HG02610 (cell line): ENCODE data around the gene LYZ.
"Not testable (repeated sequence)": the region's sequence is repeated elsewhere in the genome, so short reads cannot be mapped to it uniquely, and the experiment has no call there.

Experiments used
- ATAC-seq: cut with Tn5 transposase; IDR thresholded peaks from one replicate; pipeline ENCODE4 v1.9.1; 2021; ENCODE audit warnings: mild to moderate bottlenecking, moderate library complexity; ENCODE audit not compliant: unreplicated experiment

LYZ gene

DNA sequence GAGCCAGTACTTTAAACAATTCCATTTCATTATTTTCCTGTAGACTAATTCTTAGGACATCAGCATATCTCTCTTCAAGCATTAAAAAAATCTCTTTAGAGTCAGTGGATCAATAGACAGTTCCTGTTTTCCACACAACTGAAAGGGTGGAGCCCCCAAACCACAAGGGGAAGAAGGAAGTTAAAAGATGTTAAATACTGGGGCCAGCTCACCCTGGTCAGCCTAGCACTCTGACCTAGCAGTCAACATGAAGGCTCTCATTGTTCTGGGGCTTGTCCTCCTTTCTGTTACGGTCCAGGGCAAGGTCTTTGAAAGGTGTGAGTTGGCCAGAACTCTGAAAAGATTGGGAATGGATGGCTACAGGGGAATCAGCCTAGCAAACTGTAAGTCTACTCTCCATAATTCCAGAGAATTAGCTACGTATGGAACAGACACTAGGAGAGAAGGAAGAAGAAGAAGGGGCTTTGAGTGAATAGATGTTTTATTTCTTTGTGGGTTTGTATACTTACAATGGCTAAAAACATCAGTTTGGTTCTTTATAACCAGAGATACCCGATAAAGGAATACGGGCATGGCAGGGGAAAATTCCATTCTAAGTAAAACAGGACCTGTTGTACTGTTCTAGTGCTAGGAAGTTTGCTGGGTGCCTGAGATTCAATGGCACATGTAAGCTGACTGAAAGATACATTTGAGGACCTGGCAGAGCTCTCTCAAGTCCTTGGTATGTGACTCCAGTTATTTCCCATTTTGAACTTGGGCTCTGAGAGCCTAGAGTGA lies at the start of gene LYZ:
Gene LYZ, plus strand, starts transcription at position 220 of the 777 bp plus-strand sequence. Its CDS starts 28 bp downstream, at position 248.
- ATAC-seq, result no peak

DNA sequence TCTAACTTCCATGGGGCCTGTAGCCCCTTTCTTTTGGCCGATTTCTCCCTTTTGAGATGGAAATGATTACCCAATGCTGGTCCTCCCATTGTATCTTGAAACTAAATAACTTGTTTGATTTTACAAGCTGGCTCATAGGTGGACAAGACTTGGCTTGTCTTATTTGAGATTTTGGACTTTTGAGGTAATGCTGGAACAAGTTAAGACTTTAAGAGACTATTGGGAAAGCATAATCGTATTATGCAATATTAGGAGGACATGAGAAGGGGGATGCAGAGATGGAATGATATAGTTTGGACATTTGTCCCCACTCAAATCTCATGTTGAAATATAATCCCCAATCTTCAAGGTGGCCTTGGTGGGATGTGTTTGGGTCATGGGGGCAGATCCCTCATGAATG lies 49.2 kb upstream of the LYZ start:
- ATAC-seq, result no peak

DNA sequence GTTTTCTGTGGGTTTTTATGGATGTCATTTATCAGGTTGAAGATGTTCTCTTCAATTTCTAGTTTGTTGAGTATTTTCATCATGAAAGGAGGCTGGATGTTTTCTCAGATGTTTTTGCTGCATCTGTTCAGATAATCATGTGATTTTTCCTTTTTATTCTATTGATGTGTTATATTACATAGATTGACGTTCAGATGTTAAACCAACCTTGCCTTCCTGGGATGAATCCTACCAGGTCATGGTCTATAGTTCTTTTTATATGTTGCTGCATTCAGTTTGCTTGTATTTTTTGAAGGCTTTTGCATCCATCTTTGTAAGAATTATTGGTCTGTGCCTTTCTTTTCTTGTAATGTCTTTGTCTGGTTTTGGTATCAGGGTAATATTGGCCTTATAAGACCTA lies 43.9 kb upstream of the LYZ start:
- no peak for ATAC-seq

DNA sequence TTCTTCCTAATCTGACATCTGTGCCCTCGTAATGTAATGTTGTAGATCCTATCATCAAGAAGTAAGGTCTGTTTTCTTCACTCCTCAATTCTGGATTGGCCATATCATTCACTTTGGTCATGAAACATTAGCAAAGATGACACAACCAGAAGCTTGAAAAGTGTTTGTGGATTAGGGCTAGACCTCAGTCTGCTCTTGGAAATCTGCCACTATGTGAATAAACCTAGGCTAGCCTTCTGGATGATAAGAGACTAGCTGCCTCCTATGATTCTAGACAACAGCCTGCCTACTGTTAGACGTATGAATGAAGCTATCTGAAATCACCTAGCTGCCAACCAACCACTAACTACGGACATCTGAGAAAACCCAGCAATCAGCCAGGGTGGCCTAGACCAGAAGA lies 38.7 kb upstream of the LYZ start:
- ATAC-seq, result no peak

- no peak for ATAC-seq
Measured at GRCh38 chr12:69313209-69313608, 35.0 kb upstream of the LYZ start.

DNA sequence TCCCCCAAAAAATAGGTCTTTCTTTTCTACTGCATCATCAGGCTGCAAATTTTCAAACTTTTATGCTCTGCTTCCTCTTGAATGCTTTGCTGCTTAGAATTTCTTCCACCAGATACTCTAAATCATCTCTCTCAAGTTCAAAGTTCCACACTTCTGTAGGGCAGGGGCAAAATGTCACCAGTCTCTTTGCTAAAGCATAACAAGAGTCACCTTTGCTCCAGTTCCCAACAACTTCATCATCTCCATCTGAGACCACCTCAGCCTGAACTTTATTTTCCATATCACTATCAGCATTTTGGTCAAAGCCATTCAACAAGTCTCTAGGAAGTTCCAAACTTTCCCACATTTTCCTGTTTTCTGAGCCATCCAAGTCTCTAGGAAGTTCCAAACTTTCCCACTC lies 31.4 kb upstream of the LYZ start:
- not testable (repeated sequence) for ATAC-seq

DNA sequence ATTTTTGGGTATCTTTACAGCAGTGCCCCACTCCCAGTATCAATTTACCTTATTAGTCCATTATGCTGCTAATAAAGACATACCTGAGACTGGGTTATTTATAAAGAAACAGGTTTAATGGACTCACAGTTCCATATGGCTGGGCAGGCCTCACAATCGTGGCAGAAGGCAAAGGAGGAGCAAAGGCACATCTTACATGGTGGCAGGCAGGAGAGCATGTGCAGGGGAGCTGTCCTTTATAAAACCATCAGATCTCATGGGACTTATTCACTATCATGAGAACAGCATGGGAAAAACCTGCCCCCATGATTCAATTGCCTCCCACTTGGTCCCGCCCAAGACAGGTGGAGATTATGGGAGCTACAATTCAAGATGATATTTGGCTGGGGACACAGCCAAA lies 30.9 kb upstream of the LYZ start:
- not testable (repeated sequence) for ATAC-seq

DNA sequence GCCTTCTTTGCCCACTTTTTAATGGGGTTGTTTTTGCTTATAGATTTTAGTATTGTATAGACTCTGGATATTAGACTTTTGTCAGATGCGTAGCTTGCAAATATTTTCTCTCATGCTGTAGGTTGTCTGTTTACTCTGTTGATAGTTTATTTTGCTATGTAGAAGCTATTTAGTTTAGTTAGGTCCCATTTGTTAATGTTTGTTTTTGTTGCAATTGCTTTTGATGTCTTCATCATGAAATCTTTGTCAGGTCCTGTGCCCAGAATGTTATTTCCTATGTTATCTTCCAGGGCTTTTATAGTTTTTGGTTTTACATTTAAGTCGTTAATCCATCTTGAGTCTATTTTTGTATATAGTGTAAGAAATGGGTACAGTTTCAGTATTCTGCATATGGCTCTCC lies 30.0 kb upstream of the LYZ start:
- ATAC-seq, result no peak

GRCh38 chr12:69321351-69321750 lies 26.8 kb upstream of the LYZ start:
- ATAC-seq, result no peak

DNA sequence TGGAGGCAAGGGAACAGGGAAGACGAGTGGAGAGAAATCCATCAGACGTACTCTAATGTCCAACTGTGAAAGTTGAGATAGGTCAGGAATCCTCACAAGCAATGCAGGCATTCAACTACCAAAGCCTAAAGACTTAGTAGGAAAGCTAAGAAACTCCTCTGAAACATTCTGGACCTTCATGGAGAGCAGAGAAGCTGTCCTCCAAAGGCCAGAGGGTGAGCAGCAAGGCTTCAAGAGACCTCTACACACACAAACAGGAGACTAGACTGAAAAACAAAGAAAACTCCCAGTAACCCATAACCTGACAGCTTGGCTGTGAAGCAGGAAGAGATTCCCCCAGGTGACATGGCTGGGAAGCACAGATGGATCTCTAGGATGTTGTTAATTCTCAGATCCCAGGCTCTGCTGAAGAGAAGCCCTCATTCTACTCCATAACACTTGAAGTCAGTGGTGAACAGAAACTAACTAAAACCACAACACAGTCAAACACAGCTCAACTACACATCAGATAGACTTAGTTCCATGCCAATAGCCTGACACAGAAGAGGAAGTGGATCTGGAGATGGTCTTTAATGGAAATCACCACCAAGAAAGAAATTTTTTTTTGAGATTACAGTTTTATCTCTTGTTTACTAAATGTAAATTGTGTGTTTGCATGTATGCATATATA lies 23.2 kb upstream of the LYZ start:
- ATAC-seq, result peak; percentile 99

DNA sequence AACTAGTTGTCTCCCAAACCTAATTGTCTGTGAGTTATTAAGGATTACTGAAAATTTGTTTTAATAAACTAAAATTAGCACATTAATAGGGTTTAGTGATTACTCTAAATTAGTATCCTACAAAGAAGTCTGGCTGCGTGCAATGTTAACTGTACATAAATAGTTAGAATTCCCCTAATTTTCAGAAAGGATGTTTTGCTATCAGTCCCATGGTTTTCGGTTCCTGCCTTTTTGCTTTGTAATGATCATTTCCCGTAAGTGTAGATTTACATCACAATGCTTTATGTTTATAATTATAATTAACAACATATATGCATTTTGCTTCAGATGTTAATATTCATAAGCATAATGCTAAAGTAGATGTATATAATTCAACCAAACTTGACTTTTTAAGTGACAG lies 19.8 kb upstream of the LYZ start:
- no peak for ATAC-seq

- ATAC-seq, result no peak
Measured at GRCh38 chr12:69329669-69330428, 18.3 kb upstream of the LYZ start.

GRCh38 chr12:69330475-69331473 lies 17.4 kb upstream of the LYZ start:
- peak; percentile 63 for ATAC-seq

GRCh38 chr12:69331519-69331908 lies 16.7 kb upstream of the LYZ start:
- ATAC-seq, result no peak

- no peak for ATAC-seq
Measured at GRCh38 chr12:69331909-69332684, 16.1 kb upstream of the LYZ start.

DNA sequence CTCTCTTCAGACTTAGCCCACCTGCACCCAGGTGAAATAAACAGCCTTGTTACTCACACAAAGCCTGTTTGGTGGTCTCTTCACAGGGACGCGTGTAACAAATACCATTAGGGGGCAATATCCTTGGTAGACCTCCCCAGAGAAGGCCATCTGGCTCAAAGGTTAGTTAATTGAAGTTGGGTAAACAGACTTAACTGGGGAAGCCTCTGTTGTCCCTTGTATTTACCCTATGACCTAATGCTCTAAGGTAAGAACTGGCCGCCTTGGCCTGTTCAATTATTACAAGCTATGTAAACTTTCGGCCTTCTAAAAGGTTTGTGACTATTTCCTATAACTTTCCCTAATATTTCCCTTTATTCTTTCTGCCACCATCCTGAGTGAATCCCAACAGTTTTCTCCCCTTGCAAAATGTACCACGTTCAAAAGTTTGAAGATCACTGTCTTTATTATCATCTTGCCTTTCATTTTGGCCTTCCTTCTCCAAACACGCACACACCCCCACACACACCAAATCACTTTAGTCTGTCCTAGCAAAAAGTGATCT lies 15.3 kb upstream of the LYZ start:
- no peak for ATAC-seq

- ATAC-seq, result no peak
Measured at GRCh38 chr12:69334158-69334557, 14.0 kb upstream of the LYZ start.

GRCh38 chr12:69337311-69338090 lies 10.7 kb upstream of the LYZ start:
- ATAC-seq, result no peak
